H1 (cell line): ENCODE data around the gene DOCK9. TPM values are rescaled to one million over a fixed set of nuclear protein-coding genes. Genes with fewer than 3 reads are reported as not detected.

Experiments
- BRCA1 ChIP-seq: IDR thresholded peaks from 2 replicates; pipeline ENCODE4 v1.6.1; 2012; ENCODE audit warnings: low read depth, low read length, improper control_type of control experiment
- CTCF ChIP-seq, 3 experiments: IDR thresholded peaks; 1 replicate in 2 of 3; 2 replicates in 1 of 3; pipeline versions ENCODE4 v1.5.1 to v1.6.1; 2011; ENCODE audit warnings: low read length in 3 of 3, mild to moderate bottlenecking in 3 of 3, inconsistent platforms in 2 of 3, low read depth in 1 of 3, moderate library complexity in 1 of 3; ENCODE audit not compliant: insufficient read depth in 1 of 3; ENCODE audit errors: control extremely low read depth in 1 of 3
- SP2 ChIP-seq: IDR thresholded peaks from 2 replicates; pipeline ENCODE4 v1.6.1; 2012; ENCODE audit warnings: mild to moderate bottlenecking, low read length, inconsistent platforms
- polyA plus RNA-seq, 7 experiments: library from polyadenylated mRNA; depleted of rRNA in 3 of 7; stranded (reverse) in 5 of 7; unstranded in 2 of 7; fragments of >200 nt in 5 of 7; fragments of 200-250 nt in 2 of 7; gene quantifications; 1 replicate in 5 of 7; 2 replicates in 1 of 7; 4 replicates in 1 of 7; pipeline versions ENCODE4 v1.2.1 to v1.2.3, GENCODE V29; 2011 to 2013; ENCODE audit warnings: missing spikeins in 2 of 7, mixed read lengths in 2 of 7
- total RNA-seq: library from RNA; stranded (reverse); fragmentation: NEBNext Ultra II Directional; extraction: Animal tissue kit (Norgen Biotek cat#: 25700); gene quantifications from 2 replicates; pipeline ENCODE4 v1.2.1, GENCODE V29; 2021

The DOCK9 gene
- total and polyA plus RNA-seq, 2 of the 8 experiments (the other 6 are each of a cell fraction or from before 2014, with no cell fraction given), result 21.6 to 31.5 TPM

GRCh38 chr13:98979012-98979660, 1.3 kb upstream of the DOCK9 start (continued):
- no peak for TF ChIP-seq CTCF (IDR thresholded peaks at IDR 0.05; ENCODE audit: control extremely low read depth in 1 of 3, insufficient read depth in 1 of 3, low read depth in 1 of 3, low read length in 3 of 3)
- TF ChIP-seq SP2, result no peak
- no peak for TF ChIP-seq BRCA1
